RCC 7860 (cell line): Measurements from ENCODE around the gene PAPOLB.

Source experiments
- DNase-seq: peaks from one replicate; pipeline ENCODE4 v3.0.0-alpha.2; 2015; ENCODE audit warnings: low spot score
- FAIRE-seq: peaks from 2 replicates; lab custom pipeline; 2012; peaks lifted over from hg19 to GRCh38; lab: Jason Lieb, UNC

Gene PAPOLB

DNA sequence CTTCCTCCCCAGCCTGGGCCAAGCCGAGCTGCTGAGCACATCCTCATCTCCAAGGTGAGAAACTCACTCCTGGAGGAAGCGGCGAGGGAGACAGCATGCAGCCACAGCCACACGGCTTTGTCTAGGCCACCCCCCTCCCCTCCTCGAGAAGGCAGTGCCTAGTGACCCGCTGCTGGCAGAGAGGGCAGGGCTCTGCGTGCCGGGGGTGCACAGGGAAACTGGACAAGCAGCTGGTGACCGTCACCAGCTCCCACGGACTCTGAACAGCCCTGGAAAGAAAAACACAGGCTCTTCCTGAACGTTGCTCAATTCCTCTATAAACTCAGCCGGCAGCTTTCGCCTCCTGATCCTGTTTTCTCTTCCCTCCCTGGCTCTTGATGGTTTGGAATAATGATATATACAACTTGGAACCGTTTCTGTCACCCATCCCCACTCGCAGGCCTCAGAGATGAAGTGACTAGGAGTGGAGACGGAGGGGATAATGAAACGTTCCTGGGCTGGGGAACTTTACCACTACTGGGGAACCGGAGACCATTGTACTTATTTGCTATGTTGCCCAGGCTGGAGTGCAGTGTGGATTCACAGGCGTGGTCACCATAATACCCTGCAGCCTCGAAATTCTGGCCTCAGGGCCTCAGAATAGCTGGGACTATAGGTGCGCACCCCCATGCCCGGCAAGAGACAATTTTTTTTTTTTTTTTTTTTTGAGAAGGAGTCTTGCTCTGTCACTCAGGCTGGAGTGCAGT is 19.3 kb downstream of the PAPOLB start:
- no peak for DNase-seq
- FAIRE-seq = no peak

DNA sequence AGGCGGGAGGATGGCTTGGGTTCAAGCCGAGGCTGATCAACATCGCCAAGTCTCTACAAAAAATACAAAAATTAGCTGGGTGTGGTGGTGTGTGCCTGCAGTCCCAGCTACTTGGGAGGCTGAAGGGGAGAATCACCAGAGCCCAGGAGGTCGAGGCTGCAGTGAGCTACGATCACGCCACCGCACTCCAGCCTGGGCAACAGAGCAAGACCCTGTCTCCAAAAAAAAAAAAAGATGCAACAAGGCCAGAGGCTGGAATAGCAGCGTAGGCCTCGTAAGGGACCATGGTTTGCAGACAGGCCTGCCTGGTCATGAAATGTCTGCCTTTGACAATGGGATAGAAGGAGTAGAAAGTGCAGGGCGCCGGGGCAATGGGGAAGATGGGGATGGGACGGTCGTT is 20.0 kb downstream of the PAPOLB start:
- DNase-seq (no peak), FAIRE-seq (no peak)

DNA sequence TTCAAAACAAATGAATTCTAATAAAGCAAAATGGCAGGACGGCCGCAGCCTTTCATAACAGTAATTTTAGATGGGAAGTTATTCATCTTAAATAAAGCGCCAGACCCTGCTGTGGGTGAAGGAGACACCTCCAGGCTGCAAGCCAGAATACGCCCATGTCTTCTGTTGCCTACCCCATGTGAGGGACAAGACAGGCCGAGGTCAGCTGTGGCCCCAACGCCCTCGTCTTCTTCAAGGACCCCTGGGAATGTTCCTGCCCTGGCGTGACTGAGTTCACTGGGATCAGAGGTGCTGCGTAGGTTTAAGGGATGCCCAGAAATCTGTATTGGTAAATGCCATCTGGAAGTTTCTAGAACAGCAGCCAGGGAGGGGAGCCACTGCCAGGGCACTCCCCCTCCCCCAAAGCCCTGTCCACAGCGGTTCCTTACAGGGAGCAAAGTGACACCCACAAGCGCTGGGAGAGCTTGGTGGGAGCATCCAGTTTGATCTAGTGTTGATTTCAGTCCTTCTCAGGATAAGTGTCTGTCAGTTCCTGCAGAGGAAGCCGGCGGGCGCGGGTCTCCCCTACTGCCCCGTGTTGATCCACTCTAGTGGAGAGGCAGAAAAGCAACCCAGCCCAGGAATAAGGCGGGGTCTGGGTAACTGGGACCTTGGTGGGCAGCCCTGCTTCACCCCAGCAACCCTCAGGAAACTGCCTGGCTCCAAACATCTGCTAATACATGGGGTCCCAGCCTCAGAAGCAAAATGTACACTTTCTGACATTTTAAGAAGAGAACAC is 20.6 kb downstream of the PAPOLB start:
- no peak for FAIRE-seq
- no peak for DNase-seq

DNA sequence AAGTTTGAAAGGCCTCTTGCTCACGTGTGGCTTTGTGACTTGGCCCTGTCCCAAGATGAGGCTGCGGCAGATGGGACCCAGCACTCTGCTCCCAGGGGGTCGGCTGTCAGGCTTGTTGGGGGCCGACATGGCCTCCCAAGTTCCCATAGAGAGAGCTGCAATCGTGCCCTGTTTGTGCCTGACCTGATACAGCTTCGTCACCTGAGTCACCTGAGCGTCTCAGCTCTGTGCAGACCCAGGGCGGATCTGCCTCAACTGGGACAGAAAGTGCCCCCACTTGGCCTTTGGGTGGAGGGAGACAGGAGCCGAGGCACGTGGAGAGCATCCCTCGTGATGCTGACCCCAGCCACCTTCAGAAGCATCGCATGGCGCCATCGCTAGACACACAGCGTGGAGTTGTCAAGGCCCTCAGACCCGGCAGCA is 21.7 kb downstream of the PAPOLB start:
- FAIRE-seq = no peak

DNA sequence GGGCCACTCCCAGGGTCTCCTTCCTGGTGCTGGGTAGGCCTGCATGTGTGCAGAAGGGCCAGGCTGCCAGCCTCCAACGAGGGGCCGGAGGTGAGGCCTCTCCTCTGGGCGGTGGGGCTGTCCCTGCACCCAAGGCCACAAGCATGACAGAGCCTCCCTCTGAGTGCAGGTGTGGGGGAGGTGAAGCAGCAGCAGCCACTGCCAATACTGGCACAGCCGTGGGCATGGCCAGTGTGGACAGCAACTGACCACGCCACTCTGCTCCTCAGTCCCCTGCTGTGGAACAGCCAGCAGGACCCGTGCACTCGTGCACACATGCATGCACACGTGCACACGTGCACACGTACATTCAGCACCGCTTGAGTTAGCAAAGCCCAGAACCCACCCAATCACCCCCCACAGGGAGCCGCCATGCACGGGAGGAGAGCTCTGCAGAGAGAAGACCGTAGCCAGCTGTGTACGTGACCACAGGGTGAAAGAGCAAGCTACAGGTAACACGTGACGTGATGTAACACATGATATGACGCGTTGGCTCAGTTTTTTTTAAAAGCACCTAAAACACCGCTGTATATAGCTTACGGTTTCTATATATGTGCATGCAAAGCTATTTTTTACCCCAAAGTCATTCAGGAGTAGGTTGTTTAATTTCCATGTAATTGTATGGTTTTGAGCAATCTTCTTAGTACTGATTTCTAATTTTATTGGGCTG is 23.1 kb downstream of the PAPOLB start:
- no peak for DNase-seq
- FAIRE-seq = no peak

More for the DNA sequence above, 21.7 kb downstream of the PAPOLB start:
- DNase-seq = no peak

DNA sequence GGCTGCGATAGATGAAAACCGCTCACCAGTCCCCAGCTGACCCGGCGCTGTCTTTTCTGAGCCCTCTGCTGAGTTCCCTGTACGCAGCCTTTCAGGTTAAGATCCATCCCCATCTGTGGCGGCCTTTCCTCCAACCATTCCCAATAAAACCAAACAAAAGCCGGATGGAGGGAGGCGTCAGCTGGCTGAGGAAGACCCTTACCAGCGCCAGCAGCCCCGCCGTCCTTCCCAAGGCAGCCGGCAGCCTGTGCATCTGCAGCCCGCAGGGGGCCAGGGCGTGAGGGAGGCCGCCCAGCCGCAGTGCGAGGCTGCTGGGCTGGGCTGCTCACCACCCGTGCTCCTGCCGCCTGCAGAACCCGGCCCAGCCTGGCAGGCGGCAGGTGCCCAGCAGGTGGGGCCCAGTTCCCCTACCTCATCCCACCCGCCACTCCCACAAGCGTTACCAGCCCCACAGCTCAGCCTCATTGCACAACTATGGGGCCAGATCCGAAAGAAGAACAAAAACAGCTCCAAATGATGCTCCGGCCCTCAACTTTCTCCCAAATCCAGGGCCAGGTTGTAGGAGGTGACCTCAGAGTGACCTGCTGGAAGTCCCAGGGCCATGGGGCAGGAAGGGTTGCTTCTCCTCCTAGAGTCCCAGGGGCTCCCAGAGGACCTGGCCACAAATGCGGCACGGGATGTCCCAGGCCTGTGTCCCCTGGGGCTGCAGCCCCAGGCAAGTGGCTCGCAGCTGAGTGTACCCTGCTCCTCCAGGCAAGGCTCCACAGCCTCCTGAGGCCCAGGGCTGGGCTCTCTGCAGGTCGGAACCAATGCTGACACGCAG is 23.8 kb downstream of the PAPOLB start:
- DNase-seq (no peak), FAIRE-seq (no peak)

DNA sequence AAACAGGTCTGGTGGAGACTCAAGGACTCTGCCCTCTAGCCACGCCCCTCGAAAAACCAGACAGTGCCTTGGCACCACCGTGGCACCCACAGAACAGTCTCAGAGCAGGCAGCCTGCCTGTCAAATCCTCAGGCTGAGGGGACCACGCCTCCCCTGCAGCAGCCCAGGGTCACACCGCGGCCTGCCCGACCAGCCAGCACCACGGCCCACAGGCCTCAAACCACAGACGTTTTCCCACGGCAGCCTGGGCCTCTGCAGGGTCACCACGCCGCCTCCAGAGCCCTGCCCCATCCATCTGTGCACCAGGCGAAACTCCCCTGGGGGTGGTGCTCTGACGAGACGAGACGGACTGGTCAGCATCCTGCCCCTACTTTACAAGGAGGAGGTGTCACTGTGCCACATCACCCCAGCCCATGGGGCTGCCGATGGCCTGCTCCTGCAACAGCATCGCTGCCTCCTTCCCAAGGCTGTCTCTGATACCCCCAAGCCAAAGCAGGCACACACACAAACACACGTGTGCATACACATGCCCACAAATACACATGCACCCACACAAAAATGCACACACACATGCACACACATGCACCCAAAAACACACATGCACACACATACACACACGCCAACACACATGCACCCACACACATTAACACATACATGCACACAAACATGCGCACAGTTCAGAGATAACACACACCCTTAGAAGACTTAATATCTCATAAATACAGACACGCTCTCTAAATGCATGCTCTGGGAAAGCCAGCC is 24.6 kb downstream of the PAPOLB start:
- DNase-seq = no peak
- no peak for FAIRE-seq

DNA sequence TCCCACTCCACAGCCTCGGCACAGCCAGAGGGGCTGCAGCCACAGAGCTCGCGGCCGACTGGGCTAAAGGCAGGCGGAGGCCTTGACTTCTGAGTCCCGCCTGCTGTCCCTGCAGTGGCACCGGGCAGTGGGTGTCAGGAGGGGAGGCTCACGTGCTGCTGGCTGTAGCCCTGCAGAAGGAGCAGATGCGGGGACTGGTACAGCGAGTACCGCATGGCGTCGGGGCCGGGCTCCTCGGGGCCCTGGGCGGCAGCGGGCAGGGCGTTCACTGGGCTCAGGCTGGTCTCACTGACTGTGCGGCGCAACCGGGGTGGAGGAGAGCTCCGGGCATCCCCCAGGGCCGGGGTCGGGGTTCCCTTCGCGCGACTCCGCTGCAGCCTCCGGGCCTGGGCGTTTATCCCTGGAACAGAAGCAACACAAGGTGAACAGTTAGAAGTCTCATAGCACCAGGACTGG is 25.6 kb downstream of the PAPOLB start:
- no peak for DNase-seq
- no peak for FAIRE-seq

DNA sequence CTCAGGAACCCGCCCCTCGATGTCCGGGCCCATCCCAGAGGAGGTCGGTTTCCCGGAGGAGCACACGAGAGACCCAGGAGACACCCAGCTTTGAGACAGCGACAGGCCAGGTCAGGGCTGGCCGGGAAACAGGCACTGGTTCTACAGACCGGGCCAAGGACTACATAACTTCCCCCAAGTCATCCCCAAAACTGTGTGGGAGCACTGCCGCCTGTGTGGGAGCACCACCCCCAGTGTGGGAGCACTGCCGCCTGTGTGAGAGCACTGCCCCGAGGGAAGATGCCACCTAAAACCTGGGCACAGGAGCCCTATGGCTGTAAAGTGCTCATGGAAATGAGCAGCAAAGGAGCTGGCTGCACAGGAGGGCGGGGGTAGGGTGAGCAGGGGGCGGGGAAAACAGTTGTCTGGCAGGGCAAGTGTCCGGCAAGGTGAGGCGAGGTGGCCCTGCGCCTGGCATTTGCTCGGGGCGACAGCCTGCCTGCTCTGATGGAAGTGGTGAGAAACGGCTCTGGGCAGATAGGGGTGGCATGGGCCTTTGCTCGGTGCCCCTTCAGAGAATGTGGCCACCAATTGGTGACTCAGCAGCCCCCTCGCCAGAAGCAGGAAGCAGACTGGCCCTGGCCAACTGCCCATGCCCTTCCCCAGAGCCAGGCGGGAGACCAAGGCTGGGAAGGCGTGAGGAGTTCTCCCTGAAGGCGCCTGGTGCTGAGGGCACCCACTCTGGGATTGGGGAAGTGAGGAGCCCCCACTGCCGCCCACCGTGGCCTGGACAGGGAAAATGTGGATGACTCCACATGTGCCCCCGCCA is 26.2 kb downstream of the PAPOLB start:
- no peak for FAIRE-seq
- DNase-seq = no peak

DNA sequence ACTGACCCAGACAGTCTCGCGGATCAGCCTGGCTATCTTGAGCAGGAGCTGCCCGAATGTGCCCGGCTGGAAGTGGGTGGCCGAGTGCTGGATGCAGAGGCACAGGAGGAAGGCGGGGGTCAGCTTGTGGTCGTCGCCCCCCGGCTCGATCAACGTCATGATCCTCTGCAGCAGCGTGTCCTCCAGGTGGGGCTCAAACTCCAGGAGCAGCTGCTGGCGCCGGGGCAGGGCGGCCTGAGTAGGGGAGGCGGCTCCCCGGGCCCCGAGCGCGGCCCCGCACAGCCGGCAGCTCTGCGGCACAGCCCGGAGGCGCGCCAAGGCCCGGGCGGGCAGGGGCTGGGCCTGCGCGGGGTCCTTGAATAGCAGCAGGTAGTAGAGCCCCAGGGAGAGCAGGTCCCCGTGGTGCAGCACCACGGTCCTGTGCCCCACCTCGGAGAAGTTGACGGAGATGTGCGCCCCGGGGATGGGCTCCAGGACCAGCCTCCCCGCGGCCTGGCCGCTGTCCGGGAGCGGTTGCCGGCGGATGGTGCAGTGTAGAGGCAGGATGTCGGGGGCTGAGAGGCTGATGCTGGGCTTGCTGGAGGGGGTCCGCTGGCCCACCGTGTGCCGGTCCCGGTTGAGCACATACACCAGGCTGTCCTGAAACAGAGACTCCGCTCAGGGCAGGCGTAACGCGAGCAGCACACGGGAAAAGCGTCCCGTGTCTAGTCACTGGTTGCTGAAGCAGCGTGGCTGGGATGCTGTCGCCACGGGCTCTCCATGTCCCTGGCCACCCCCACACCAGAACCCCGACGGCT is 27.0 kb downstream of the PAPOLB start:
- no peak for DNase-seq
- FAIRE-seq = no peak

DNA sequence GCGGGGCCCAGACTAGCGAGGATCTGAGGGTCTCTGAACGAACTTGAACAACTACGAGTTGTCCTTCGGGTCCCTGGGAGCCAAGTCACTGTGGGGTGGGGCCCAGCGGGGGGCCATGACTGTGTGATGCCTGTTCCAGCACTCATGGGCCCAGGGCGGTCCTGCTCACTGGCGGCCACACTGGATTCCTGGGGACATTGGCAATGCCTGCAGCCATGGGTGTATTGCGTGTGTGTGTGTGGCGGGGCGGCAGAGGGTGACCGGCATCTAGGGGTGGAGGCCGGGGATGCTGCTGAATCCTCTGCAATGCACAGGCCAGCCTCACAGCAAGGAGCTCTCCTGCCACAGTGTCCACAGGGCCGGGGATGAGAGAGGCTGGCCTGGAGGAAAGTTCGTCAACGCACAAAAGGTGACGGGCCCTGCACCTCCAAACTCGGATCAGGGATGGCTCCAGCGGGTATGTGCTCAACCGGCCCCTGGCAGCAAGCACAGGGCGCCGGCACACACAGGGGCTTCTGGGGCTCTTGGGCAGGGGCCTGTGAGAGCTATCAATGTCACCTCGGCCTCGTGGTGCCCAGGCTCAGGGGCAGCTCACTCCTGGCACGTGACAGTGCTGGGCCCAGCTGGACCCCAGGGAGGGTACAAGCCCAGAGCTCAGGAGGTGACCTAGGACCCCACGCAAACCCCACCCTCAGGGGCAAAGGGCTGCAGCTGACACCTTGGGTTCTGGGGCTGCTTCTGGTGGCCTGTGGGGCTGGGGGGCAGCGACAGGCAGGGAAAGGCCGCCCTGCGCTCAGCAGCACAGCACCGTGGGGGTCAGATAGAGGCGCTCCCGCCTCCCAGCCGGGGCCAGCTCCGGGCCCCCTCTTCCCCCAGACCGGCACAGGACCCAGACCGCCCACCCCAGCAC is 27.9 kb downstream of the PAPOLB start:
- no peak for FAIRE-seq

DNA sequence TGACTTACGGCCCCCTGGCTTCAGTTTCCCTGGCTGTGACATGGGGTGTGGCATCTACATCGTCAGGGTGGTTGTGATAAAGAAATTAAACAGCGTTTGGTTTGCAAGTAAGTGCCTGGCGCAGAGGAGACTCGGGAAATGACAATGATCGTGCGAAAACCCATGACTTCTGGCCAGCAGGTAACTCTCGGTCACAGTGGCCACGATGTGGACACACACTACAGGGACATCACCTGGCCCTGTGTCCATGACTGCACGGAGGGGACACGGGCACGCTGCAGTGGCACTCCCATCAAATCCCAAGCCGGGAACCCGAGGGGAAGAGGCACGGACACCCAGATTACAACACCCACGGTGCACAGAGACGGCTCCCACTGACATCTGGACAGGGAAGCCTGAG is 28.7 kb downstream of the PAPOLB start:
- DNase-seq = no peak
- no peak for FAIRE-seq

More for the DNA sequence above, 27.9 kb downstream of the PAPOLB start:
- DNase-seq = no peak

DNA sequence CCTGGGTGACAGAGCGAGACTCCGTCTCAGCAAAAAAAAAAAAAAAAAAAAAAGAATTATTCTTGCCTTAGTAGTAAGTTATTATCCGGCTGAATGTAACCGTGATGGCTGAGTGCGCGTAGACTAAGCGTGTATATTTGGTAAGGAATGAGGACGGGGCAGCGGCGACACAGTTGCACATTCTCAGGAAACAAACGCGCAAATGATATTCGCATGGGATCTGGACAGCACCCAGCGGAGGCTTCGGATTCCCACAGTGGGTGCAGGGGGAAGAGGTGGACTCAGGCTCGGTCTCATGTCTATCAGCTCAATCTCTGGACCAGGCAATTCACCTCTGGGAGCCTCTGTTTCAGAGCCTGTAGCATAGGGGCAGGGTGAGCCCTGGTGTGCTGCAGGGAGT is 29.1 kb downstream of the PAPOLB start:
- FAIRE-seq (no peak), DNase-seq (no peak)

DNA sequence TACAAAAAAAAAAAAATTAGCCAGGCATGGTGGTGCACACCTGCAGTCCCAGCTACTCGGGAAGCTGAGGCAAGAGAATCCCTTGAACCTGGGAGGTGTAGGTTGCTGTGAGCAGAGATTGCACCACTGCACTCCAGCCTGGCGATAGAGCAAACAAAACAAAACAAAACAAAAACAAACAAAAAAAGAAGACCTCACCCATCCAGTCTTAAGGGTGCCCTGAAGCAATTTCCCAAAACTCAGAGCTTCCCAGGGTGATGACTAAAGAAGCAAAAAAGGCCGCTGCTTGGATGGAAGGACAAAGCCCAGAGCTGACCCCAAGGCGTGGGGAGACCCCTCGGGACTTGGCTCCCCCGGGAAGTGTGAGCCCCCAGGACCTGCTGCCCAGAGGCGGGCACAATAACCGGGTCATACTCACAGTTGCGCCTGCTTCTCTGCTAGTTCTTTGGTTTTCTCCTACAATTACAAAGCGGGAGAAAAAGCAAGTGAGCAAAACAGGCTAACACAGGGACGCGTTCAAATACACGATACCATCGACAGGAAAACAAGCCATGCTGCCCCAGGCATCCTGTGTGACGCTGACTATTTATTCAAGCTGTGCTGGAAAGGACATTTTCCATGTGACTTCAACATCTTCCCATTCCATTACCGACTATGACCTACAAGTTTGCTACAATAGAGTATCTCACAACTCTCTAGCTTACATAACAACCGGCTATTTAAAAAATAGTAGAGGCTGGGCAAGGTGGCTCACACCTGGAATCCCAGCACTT is 29.9 kb downstream of the PAPOLB start:
- DNase-seq = no peak
- no peak for FAIRE-seq

DNA sequence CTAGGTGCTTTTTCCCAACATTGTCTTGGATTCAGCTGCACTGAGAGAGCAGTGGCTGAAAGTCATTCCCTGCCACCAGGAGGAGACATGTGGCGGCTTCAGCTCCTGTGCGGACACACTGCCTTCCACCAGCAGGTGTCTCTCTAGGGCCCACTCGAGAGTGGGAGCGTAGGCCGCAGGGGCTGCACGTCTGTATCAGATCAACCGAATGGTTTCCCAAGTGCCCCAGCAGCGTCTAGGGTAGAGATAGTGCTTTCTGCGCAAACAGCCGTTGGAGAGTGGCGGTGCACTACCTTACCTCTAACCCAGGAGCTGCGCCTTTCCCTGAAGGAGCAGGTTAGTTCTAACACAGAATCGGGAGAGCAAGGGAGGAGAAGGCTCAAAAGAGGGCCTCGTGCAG is 31.7 kb downstream of the PAPOLB start:
- no peak for FAIRE-seq
- peak; percentile 54 for DNase-seq

DNA sequence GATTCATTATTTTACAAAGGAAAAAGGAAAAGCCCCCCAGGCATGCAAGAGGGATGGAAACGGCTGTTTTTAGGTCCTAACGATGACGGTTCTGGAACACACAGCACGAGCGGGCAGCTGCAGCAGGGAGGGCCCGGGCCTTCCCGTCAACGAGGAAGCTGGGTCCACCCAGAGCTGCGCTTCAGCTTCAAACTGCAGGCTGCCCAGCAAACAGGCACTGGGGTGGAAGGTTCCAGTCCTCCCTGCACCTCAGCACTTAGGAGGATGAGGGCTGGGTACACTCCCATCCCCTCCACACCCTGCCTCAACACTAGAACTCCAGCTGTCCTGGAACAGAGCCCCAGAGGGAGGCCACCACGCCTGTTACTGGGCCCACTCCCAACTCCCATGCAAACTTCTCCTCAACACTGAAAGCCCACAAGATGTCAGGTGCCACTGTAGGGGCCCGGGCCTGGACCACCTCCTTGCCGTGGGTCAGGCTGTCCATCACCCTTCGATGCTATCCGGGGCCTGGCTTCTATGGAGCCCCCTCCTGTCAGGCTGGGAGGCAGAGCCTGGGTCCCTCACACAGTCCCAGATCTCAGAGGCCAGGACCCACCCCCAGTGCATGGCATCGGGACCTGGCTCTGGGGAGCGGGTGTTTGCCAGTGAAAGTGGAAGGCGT is 33.0 kb downstream of the PAPOLB start:
- DNase-seq = no peak
- FAIRE-seq = no peak
